SK-N-SH (cell line): Measurements from ENCODE around the gene EFCAB8. TPM values are rescaled to one million over a fixed set of nuclear protein-coding genes. Genes with fewer than 3 reads are reported as not detected.

Experiments
- CTCF ChIA-PET: fragments of 300-600, 350-600 bp; formaldehyde crosslinking; extraction: SDS; loops from one replicate; lab custom pipeline; 2021; lab: Yijun Ruan, JAX
- POLR2A ChIA-PET: fragments of 350-600 bp; sonication (Branson Sonifier 250); formaldehyde crosslinking; extraction: SDS; loops from one replicate; lab custom pipeline; 2020; ENCODE audit warnings: antibody characterized with exemption, inconsistent platforms; lab: Yijun Ruan, JAX
- DNase-seq: peaks from one replicate; pipeline ENCODE4 v3.0.0; 2012
- H2AFZ ChIP-seq: fragments of 200-600 bp; sonication (generic); 2 replicates; pipeline ENCODE4 v1.8.1; 2016; ENCODE audit warnings: antibody characterized with exemption, mild to moderate bottlenecking, low read depth
- H3F3A ChIP-seq: fragments of 200-600 bp; sonication (generic); replicated peaks from 2 replicates; pipeline ENCODE3; 2016; ENCODE audit warnings: antibody characterized with exemption, mild to moderate bottlenecking; ENCODE audit not compliant: insufficient read depth
- H3K27ac ChIP-seq, 2 experiments: fragments of 200-500 bp in 1 of 2; fragments of 200-600 bp in 1 of 2; sonication (Bioruptor generic) in 1 of 2; sonication (generic), shearing (Covaris generic) in 1 of 2; 2 replicates each; pipeline versions ENCODE4 v1.5.1 to v1.6.1; 2014 to 2016; ENCODE audit warnings: low read depth in 2 of 2, inconsistent platforms in 1 of 2, low read length in 1 of 2, mild to moderate bottlenecking in 1 of 2, mixed read lengths in 1 of 2
- H3K27me3 ChIP-seq: fragments of 200-600 bp; sonication (generic), shearing (Covaris generic); 2 replicates; pipeline ENCODE4 v1.6.1; 2016; ENCODE audit warnings: mixed run types; ENCODE audit not compliant: insufficient read depth
- H3K36me3 ChIP-seq, 2 experiments: fragments of 200-500 bp in 1 of 2; fragments of 200-600 bp in 1 of 2; sonication (Bioruptor generic) in 1 of 2; sonication (generic) in 1 of 2; replicated peaks in 1 of 2; 2 replicates each; pipeline versions ENCODE3 to v1.5.1; 2014 to 2016; ENCODE audit warnings: low read length in 1 of 2, mild to moderate bottlenecking in 1 of 2; ENCODE audit not compliant: insufficient read depth in 2 of 2, control insufficient read depth in 1 of 2
- H3K4me1 ChIP-seq, 2 experiments: fragments of 200-500 bp in 1 of 2; fragments of 200-600 bp in 1 of 2; sonication (Bioruptor generic) in 1 of 2; sonication (generic), shearing (Covaris generic) in 1 of 2; 2 replicates each; pipeline versions ENCODE4 v1.5.1 to v1.6.1; 2014 to 2016; ENCODE audit warnings: low read depth in 1 of 2, low read length in 1 of 2, mixed run types in 1 of 2; ENCODE audit not compliant: insufficient read depth in 2 of 2, control insufficient read depth in 1 of 2
- H3K4me2 ChIP-seq: fragments of 200-600 bp; sonication (generic), shearing (Covaris generic); 2 replicates; pipeline ENCODE4 v1.6.1; 2017; ENCODE audit warnings: mixed run types
- H3K4me3 ChIP-seq, 2 experiments: fragments of 200-500 bp in 1 of 2; fragments of 200-600 bp in 1 of 2; sonication (Bioruptor generic) in 1 of 2; sonication (generic), shearing (Covaris generic) in 1 of 2; 2 replicates each; pipeline versions ENCODE4 v1.5.1 to v1.8.1; 2014 to 2016; ENCODE audit warnings: low read depth in 2 of 2, inconsistent platforms in 1 of 2, low read length in 1 of 2, mild to moderate bottlenecking in 1 of 2, mixed read lengths in 1 of 2, moderate library complexity in 1 of 2
- H3K79me2 ChIP-seq: fragments of 200-600 bp; sonication (generic); 2 replicates; pipeline ENCODE4 v1.8.1; 2017; ENCODE audit warnings: mild to moderate bottlenecking; ENCODE audit not compliant: insufficient read depth
- H3K9ac ChIP-seq: fragments of 200-600 bp; sonication (generic); 2 replicates; pipeline ENCODE4 v1.6.1; 2017; ENCODE audit warnings: mixed run types
- H3K9me2 ChIP-seq: fragments of 200-600 bp; sonication (generic); 2 replicates; pipeline ENCODE4 v1.6.1; 2017; ENCODE audit warnings: mixed run types
- H3K9me3 ChIP-seq: fragments of 200-600 bp; sonication (generic); 2 replicates; pipeline ENCODE4 v1.6.1; 2017; ENCODE audit warnings: mixed run types, mild to moderate bottlenecking, moderate library complexity
- H4K20me1 ChIP-seq: fragments of 200-600 bp; sonication (generic); 2 replicates; pipeline ENCODE4 v1.6.1; 2017; ENCODE audit warnings: mild to moderate bottlenecking, mixed run types; ENCODE audit not compliant: insufficient read depth
- ELF1 ChIP-seq: IDR thresholded peaks from 2 replicates; pipeline ENCODE4 v1.4.0; 2012
- EP300 ChIP-seq, 2 experiments: IDR thresholded peaks; 2 replicates each; pipeline versions ENCODE4 v1.4.0 to v1.6.1; 2012; ENCODE audit warnings: borderline replicate concordance in 1 of 2, low read depth in 1 of 2, low read length in 1 of 2
- FOSL2 ChIP-seq: IDR thresholded peaks from 2 replicates; pipeline ENCODE4 v1.4.0; 2012; ENCODE audit warnings: low read depth, mild to moderate bottlenecking, moderate library complexity, borderline replicate concordance
- FOXJ3 ChIP-seq: sonication (generic); formaldehyde crosslinking; IDR thresholded peaks from 2 replicates; pipeline ENCODE4 v1.5.1; 2020; ENCODE audit warnings: mild to moderate bottlenecking, missing genetic modification reagents
- FOXM1 ChIP-seq: IDR thresholded peaks from 2 replicates; pipeline ENCODE4 v1.4.0; 2012; ENCODE audit warnings: low read depth, mild to moderate bottlenecking
- GABPA ChIP-seq: IDR thresholded peaks from 2 replicates; pipeline ENCODE4 v1.4.0; 2012; ENCODE audit warnings: low read depth, mild to moderate bottlenecking
- GATA2 ChIP-seq: sonication (generic); formaldehyde crosslinking; IDR thresholded peaks from 2 replicates; pipeline ENCODE4 v1.5.0; 2020; ENCODE audit warnings: mild to moderate bottlenecking, missing genetic modification reagents
- MAX ChIP-seq: IDR thresholded peaks from 2 replicates; pipeline ENCODE4 v1.4.0; 2012; ENCODE audit warnings: low read depth
- MEF2A ChIP-seq: IDR thresholded peaks from 2 replicates; pipeline ENCODE4 v1.4.0; 2012; ENCODE audit warnings: low read depth, borderline replicate concordance
- RAD21 ChIP-seq: IDR thresholded peaks from 2 replicates; pipeline ENCODE4 v1.6.1; 2012; ENCODE audit warnings: mild to moderate bottlenecking, low read length
- TEAD4 ChIP-seq: IDR thresholded peaks from 2 replicates; pipeline ENCODE4 v1.4.0; 2012; ENCODE audit warnings: mild to moderate bottlenecking, borderline replicate concordance; ENCODE audit not compliant: insufficient read depth
- YY1 ChIP-seq: IDR thresholded peaks from 2 replicates; pipeline ENCODE4 v1.4.0; 2012; ENCODE audit warnings: low read depth, mild to moderate bottlenecking
- WGBS: methylation state at CpG from one replicate; pipeline ENCODE4 v1.1.6; 2017; ENCODE audit warnings: low lambda C conversion rate; 5-methylcytosine and 5-hydroxymethylcytosine counted together
- polyA plus RNA-seq, 3 experiments: library from polyadenylated mRNA; depleted of rRNA; stranded (reverse); fragments of >200 nt; gene quantifications; 2 replicates each; pipeline ENCODE4 v1.2.3, GENCODE V29; 2012
- TF ChIP-seq, protein P1 (sequence below): IDR thresholded peaks from 2 replicates; pipeline ENCODE4 v1.6.1; 2012; ENCODE audit warnings: mild to moderate bottlenecking, low read depth, low read length, moderate library complexity

The EFCAB8 gene
- polyA plus RNA-seq, 1 of the 3 experiments (the other 2 are of a cell fraction), result not detected

- no peak for DNase-seq
Measured at GRCh38 chr20:32988008-32988407, 129.3 kb downstream of the EFCAB8 start.

DNA sequence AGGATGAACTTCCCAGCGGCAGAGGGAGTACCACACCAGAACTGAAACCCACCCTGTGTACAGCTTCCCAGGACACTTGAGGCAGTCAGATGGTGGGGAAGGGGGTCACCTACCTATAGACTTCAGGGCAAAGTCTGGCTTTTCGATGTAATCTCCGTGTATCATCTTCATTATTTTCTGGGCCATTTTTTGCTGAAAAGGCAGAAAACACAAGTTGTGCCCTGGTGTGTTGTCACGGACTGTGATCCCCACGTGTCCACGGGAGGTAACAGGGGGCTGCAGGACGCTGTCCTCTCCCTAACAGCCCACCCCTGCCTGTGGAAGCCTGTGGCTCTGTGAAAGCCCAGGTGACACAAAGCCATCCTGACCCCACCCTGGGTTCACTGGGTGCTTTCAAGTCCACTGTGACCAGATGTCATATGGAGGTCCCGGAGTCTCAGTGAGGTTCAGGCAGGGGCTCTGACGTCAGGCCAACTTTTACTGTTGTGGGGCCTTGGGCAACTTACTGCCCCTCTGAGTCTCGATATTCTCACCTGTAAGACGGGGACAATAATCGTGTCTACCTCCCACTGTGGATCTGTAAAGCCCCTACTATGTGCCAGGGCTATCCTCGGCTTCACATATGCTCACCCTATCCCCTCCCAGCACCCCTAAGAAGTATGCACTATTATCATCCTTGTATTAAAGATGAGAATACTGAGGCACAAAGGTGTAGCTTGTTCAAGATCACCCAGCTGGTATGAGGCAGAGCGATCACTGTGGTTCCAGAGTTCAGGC is 131.0 kb downstream of the EFCAB8 start:
- no peaks in the 10 kb centered on the region for H3K9me3 ChIP-seq
- WGBS, result 11% methylated on average over 11 of the region's 14 CpGs
- TF ChIP-seq TEAD4 (no peak), FOSL2 (no peak), ELF1 (no peak), MEF2A (no peak), MAX (no peak), GATA2 (no peak), RAD21 (no peak), FOXJ3 (CRISPR knock-in tag) (no peak), GABPA (no peak), EP300 (IDR thresholded peaks at IDR 0.05; ENCODE audit: borderline replicate concordance in 1 of 2, low read depth in 1 of 2, low read length in 1 of 2) (no peak), YY1 (no peak)
- TF ChIP-seq, protein P1, sequence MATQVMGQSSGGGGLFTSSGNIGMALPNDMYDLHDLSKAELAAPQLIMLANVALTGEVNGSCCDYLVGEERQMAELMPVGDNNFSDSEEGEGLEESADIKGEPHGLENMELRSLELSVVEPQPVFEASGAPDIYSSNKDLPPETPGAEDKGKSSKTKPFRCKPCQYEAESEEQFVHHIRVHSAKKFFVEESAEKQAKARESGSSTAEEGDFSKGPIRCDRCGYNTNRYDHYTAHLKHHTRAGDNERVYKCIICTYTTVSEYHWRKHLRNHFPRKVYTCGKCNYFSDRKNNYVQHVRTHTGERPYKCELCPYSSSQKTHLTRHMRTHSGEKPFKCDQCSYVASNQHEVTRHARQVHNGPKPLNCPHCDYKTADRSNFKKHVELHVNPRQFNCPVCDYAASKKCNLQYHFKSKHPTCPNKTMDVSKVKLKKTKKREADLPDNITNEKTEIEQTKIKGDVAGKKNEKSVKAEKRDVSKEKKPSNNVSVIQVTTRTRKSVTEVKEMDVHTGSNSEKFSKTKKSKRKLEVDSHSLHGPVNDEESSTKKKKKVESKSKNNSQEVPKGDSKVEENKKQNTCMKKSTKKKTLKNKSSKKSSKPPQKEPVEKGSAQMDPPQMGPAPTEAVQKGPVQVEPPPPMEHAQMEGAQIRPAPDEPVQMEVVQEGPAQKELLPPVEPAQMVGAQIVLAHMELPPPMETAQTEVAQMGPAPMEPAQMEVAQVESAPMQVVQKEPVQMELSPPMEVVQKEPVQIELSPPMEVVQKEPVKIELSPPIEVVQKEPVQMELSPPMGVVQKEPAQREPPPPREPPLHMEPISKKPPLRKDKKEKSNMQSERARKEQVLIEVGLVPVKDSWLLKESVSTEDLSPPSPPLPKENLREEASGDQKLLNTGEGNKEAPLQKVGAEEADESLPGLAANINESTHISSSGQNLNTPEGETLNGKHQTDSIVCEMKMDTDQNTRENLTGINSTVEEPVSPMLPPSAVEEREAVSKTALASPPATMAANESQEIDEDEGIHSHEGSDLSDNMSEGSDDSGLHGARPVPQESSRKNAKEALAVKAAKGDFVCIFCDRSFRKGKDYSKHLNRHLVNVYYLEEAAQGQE, result no peak
- CTCF ChIA-PET, result no interaction called here
- H3K4me3 ChIP-seq, result no peak overlapping the region
- no peak overlapping the region for H3K9ac ChIP-seq
- H3K36me3 ChIP-seq, result no peaks in the 10 kb centered on the region
- no peaks in the 10 kb centered on the region for H3K9me2 ChIP-seq
- no peaks in the 10 kb centered on the region for H3K4me1 ChIP-seq
- POLR2A ChIA-PET, result no interaction called here
- no peaks in the 10 kb centered on the region; the same call in 1 of the 2 replicates for H3K27me3 ChIP-seq
- no peak for DNase-seq
- no peaks in the 10 kb centered on the region for H4K20me1 ChIP-seq
- no peak overlapping the region for H2AFZ ChIP-seq
- no peaks in the 10 kb centered on the region for H3F3A ChIP-seq
- H3K27ac ChIP-seq, result no peak overlapping the region
- H3K79me2 ChIP-seq, result no peaks in the 10 kb centered on the region
- H3K4me2 ChIP-seq, result no peak overlapping the region

More at GRCh38 chr20:32988008-32988407, 129.3 kb downstream of the EFCAB8 start:
- POLR2A ChIA-PET, result no interaction called here
- H3K4me2 ChIP-seq, result no peak overlapping the region
- H2AFZ ChIP-seq, result no peak overlapping the region
- no peaks in the 10 kb centered on the region for H3K4me1 ChIP-seq
- H3K27ac ChIP-seq, result no peak overlapping the region
- H3K9ac ChIP-seq, result no peak overlapping the region
- H3F3A ChIP-seq, result no peaks in the 10 kb centered on the region
- CTCF ChIA-PET, result interaction anchor here (0.8 kb wide), 1 partner anchor 103 kb away, joined by 3 read pairs; no protein-coding TSS in a partner anchor
- H3K4me3 ChIP-seq, result no peak overlapping the region
- H3K79me2 ChIP-seq, result no peaks in the 10 kb centered on the region
- no peaks in the 10 kb centered on the region for H3K36me3 ChIP-seq
- no peaks in the 10 kb centered on the region for H3K9me3 ChIP-seq
- no peaks in the 10 kb centered on the region; the same call in 1 of the 2 replicates for H3K27me3 ChIP-seq
- TF ChIP-seq FOXM1, result no peak
- 74% methylated on average over 8 of the region's 16 CpGs for WGBS
- no peaks in the 10 kb centered on the region for H3K9me2 ChIP-seq
- no peaks in the 10 kb centered on the region for H4K20me1 ChIP-seq
